Fibroblast of pulmonary artery (primary cell): Measurements from ENCODE around the gene PICK1.

ENCODE experiments used
- DNase-seq: peaks from one replicate; pipeline ENCODE4 v3.0.0-alpha.2; 2010; ENCODE audit warnings: low read depth
- H3K4me3 ChIP-seq: replicated peaks from 2 replicates; pipeline ENCODE4 v1.5.1; 2011; ENCODE audit warnings: low read depth, mild to moderate bottlenecking, control low read depth, low read length, moderate library complexity
- CTCF ChIP-seq: IDR thresholded peaks from 2 replicates; pipeline ENCODE4 v1.5.1; 2011; ENCODE audit warnings: mild to moderate bottlenecking, control low read depth, low read length, inconsistent platforms; ENCODE audit errors: missing control alignments

The PICK1 gene

DNA sequence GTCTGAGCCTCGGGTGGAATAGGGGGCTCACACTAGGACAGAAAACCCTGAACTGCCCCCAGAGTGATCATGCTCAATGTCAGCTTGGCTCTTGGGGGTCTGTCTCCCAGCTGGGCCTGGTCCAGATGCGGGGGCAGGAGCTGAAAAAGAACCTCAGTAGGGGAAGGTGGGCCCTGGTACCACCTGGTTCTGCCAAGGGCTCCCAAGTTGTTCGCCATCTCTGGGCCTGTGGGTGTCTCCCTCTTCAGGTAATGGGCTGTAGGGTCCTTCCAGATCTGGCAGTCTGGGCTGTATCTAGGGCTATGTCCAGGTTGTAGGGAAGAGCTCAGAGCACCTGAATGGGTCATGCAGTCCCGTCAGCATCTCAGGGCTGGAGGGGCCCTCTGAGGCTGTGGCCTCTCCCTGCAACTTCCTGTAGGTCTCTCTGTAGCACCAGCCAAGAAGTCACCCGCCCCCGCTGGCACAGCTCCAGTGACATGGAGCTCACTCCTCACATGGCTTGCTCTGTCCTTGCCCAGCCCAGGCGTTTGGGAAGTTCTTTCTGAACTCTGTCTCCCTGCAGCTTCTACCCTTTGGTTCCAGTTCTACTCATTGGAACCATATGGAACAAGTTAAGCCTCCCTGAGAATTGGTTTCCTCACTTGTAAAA, 39.8 kb upstream of the PICK1 start:
- TF ChIP-seq CTCF, result peak; percentile 14
- DNase-seq, result peak; percentile 73

GRCh38 chr22:38017939-38018885, 39.0 kb upstream of the PICK1 start:
- no peak for DNase-seq
- no peak for TF ChIP-seq CTCF

More for the DNA sequence above, 39.8 kb upstream of the PICK1 start:
- H3K4me3 ChIP-seq, result no peak overlapping the region

DNA sequence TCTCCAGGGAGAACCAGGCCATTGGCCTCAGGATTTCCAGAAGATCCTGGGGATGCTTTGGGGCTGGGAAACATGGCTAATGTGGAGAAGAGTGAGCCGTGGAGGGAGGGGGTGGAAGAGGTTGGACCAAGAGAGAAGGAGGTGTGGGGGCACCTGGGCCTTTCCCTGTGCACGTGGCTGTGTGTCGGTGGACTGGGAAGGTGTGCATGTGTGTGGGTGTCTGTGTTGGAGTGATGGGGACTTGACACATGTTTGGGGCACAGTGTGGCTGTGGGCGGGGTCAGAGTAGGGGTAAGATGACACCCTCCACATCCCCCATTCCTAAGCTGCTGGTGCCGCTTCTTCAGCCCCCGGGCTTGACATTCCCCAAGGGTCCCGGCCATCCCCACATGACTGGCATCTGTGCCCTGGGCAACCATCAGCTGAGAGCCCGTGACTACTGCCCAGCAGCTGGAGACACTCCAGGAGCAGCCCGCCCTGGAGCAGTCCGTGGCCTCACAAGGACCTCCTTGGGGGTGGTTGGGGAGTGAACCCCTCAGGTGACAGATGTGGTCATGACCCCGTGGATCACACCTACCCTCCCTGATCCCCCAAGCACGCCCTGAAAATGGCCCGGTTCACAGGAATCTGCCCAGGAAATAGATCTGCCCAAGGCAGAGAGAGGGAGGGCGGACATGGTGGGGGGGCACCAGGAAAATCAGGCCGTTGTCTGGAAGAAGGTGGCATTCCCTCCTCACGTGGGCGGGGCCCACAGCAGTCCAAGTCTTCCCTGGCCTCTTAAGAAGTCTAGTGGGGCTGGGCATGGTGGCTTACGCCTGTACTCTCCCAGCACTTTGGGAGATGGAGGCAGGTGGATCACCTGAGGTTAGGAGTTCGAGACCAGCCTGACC, 38.0 kb upstream of the PICK1 start:
- no peak for TF ChIP-seq CTCF
- no peak for DNase-seq
- H3K4me3 ChIP-seq, result no peak overlapping the region

More at GRCh38 chr22:38017939-38018885, 39.0 kb upstream of the PICK1 start:
- H3K4me3 ChIP-seq, result no peak overlapping the region

DNA sequence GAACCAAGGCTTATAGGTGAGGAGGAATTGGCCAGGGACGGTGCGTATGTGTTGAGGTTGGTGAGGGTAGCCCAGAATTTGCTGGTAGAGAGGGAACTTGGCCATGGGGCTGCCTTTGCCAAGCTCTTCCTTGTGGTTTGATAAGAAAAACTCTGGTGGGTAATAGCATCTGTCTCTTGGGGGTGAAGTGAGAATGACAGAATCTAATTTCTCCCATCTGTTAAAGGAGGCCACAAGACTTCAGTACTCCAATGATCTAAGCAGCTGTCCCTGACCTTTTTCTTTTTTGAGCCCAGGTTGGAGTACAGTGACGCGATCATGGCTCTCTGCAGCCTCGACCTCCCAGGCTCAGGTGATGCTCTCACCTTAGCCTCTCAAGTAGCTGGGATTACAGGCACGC, 36.0 kb upstream of the PICK1 start:
- no peak for DNase-seq
- no peak overlapping the region for H3K4me3 ChIP-seq
- no peak for TF ChIP-seq CTCF

DNA sequence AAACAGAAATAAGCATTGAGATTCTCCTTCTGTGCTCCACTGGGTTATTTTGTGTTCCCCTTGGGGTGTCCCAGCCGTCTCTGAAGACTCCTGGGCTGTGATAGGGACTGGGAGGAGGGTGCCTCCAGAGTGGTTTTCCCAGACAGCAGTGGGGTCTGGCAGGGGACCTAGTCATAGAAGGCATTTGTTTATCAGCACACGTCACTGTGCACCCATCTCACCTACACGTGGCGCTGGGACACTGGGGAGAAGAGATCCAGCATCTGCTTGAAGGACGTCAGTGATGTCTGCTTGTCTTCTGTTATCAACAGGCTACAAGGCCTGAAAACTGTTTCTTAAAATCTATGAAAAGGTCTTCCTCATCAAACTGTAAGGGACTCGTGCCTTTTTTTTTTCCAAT, 34.2 kb upstream of the PICK1 start:
- TF ChIP-seq CTCF, result no peak
- no peak for DNase-seq
- no peak overlapping the region for H3K4me3 ChIP-seq

GRCh38 chr22:38025514-38025913, 31.7 kb upstream of the PICK1 start:
- no peak for TF ChIP-seq CTCF
- DNase-seq, result no peak
- H3K4me3 ChIP-seq, result no peak overlapping the region
